Activated CD8-positive, alpha-beta memory T cell treated with anti-CD3 and anti-CD28 coated beads, Interleukin-2, amount 50 U/mL, for 48 hours (primary cell): ENCODE measurements around the gene COL16A1.

Source experiments
- DNase-seq: peaks from one replicate; pipeline ENCODE4 v3.0.0-alpha.2; 2020

Gene COL16A1

GRCh38 chr1:31703431-31704270 lies at the start of gene COL16A1:
Gene COL16A1, minus strand, starts transcription at chr1:31704017. Its CDS starts 1,824 bp downstream, at chr1:31702193.
- no peak for DNase-seq

DNA sequence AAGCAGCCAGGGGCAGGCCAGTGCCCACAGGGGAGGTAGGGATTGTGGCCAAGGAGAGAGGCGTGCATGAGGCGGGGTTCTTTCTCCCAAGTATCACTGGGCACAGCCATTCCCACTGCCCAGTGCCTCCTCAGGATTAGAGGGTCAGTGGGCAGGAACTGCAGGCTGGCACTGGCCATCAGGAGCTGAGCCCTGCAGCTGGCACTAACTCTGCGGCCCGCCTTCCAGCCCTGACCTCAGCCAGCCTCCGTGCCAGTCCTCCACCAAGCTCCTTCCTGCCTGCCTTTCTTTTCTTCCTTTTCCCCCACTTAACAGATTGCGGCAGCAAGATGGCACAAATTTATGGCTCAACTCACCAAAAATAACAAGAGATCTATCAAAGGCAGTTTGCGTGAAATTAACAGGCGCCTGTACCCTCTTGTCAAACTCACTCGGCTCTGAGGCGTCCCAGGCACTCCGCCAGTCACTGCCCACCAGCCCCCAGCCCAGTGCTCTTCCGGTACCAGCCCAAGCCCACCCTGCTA lies 49.2 kb upstream of the COL16A1 start:
- no peak for DNase-seq

- DNase-seq = no peak
Measured at GRCh38 chr1:31752258-31752657, 48.4 kb upstream of the COL16A1 start.

- DNase-seq = no peak
Measured at GRCh38 chr1:31751822-31752241, 48.0 kb upstream of the COL16A1 start.

- DNase-seq = no peak
Measured at GRCh38 chr1:31750858-31751510, 47.2 kb upstream of the COL16A1 start.

DNA sequence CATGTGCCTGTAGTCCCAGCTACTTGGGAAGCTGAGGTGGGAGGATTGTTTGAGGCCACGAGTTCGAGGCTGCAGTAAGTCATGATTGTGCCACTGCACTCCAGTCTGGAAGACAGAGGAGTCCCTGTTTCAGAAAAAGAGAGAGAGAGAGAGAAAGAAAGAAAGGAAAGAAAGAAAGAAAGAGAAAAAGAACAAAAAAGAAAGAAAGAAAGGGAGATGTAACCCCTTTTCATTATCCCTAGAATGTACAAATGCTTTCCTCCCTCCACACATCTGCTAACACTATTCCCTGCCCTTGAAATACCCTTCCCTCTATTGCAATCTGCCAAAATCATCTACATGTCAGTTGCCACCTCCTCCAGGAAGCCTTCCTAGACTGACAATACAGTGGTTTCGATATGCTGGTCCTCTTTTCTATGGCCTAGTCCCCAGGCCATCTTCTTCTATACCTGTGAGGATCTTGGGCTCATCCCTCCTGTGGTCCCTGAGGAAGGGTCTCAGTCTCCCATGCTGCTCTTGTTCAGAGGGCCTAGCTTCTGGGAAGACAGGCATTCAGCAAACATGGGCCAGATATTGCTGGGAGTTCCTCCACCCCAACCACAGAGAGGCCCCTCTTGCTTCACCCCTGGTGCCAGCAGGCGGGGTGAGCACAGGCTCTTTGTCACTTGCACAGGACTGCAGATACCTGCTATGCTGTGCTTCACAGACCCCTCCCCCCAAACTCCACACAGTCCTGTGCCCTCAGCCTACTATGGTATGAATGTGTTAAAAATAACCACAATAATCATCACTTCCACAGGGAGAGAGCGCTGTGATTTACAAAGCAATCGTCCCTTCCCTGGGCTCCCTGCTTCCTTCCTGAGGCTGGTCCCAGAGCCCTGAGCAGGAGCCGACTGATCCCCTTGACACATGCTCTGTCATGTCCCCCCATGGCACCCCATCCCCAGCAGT lies 46.2 kb upstream of the COL16A1 start:
- DNase-seq = no peak

- DNase-seq = no peak
Measured at GRCh38 chr1:31748365-31748764, 44.5 kb upstream of the COL16A1 start.

- no peak for DNase-seq
Measured at GRCh38 chr1:31747304-31747703, 43.5 kb upstream of the COL16A1 start.

- no peak for DNase-seq
Measured at GRCh38 chr1:31746687-31747086, 42.9 kb upstream of the COL16A1 start.

- no peak for DNase-seq
Measured at GRCh38 chr1:31745946-31746670, 42.3 kb upstream of the COL16A1 start.

GRCh38 chr1:31745096-31745945 lies 41.5 kb upstream of the COL16A1 start:
- peak; percentile 77 for DNase-seq

DNA sequence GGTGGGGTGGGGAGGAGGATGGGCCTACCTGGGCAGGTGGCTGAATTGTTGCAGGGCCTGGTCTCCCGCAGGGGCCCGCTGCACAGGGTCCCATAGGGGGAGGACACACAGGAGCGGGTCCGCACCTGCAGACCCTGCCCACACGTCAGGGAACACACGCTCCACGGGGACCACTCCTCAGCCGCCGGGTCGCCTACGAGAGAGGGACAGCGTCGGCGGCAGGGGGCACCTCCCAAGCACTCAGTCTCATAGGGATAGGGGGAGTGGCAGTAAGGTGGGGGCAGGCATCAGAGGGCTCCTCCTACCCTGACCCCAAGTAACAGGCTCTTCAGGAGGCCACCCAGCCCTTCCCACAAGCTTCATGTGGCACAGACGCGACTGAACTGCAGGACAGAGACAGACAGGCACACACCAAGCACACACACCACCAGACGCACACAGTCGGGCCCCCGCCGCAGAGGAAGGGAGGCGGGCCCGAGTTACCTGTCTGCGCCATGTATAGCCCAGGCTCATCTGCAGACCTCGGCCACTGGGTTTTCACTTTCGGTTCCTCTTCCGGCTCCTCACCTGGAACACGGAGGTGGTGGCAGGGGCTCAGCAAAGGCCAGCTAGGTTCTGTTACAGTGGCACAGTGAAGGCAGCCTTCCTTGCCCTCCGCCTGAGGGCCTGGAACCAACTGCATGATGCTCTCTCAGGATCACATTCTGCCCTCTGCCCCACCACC lies 40.5 kb upstream of the COL16A1 start:
- DNase-seq = no peak

- DNase-seq = no peak
Measured at GRCh38 chr1:31742462-31743212, 38.8 kb upstream of the COL16A1 start.

GRCh38 chr1:31739346-31739745 lies 35.5 kb upstream of the COL16A1 start:
- DNase-seq = peak; percentile 64

- DNase-seq = no peak
Measured at GRCh38 chr1:31736675-31737074, 32.9 kb upstream of the COL16A1 start.

DNA sequence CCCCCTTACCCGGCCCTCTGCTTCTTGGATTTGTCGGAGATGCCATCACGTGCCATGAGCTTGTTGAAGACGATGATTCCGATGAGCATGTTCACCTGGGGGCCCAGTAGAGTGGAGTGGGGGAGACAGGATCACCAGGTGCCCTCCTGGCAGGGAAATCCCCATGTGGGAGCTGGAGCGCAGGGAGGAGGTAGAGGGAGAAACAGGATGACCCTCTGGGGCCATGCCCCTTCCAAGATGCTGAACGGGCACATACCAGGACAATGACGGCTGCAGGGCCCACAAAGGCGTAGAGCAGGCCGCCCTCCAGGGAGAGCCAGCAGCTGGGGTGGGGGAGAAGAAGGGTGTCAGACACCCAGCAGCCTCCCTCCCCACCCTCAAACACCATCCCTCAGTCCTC lies 31.8 kb upstream of the COL16A1 start:
- no peak for DNase-seq

- no peak for DNase-seq
Measured at GRCh38 chr1:31734582-31735107, 30.8 kb upstream of the COL16A1 start.

DNA sequence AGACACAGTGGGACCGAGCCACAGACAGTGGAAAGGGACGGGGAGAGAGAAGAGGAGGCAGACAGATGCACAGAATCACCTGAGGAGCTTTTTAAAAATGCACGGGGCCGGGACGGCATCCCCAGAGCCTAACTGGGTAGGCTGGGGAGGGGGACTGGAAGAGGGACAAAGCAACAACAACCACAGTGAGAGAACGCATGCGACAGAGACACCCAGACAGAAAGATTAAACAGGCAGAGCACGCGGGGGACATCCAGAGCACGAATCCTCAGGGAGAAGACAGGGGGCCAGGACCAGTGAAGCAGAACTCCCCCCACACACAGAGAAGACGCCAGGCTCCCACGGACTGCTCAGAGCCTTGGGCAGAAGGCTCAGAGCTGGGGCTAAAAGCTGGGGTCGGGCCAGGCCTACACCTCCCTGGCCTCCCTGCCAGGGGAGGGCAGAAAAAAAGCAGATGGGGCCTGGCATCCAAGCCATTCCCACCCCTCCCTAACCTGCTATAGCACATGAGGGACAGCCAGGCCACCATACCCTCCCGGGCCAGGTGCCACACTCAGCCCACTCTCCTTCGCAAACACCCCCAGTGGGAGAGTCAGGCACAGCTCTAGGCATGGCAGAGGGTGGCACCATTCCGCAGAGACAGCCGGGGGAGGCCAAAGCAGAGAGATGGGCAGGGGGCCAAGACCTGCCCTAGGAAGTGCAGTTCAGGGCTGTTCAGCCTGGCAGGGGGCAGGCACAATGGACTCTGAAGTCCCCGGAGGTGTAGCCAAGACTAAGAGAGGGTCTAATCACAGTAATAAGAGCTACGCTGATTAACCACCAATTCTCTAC lies 29.8 kb upstream of the COL16A1 start:
- no peak for DNase-seq
